ENCODE measurements around the gene GRIK1. TPM values are rescaled to one million over a fixed set of nuclear protein-coding genes. Genes with fewer than 3 reads are reported as not detected.

Gene GRIK1
- total RNA-seq, 1 donor from 2014 or later: not detected

GRCh38 chr21:29641635-29642550 is 297.9 kb downstream of the GRIK1 start:
- no peak for TF ChIP-seq CTCF (conservative IDR thresholded peaks at IDR 0.05; ENCODE audit: low read depth, low read length)
- DNase-seq (ENCODE audit: low read depth): no peak
- H3K4me3 ChIP-seq (ENCODE audit: low read depth, low read length): no peak overlapping the region

GRCh38 chr21:29641001-29641634 is 298.7 kb downstream of the GRIK1 start:
- no peak for TF ChIP-seq CTCF (conservative IDR thresholded peaks at IDR 0.05; ENCODE audit: low read depth, low read length)
- no peak for DNase-seq (ENCODE audit: low read depth)
- H3K4me3 ChIP-seq (ENCODE audit: low read depth, low read length): no peak overlapping the region

- no peak for TF ChIP-seq CTCF (conservative IDR thresholded peaks at IDR 0.05; ENCODE audit: low read depth, low read length)
- DNase-seq (ENCODE audit: low read depth): no peak
- no peak overlapping the region for H3K4me3 ChIP-seq (ENCODE audit: low read depth, low read length)
These were observed 299.7 kb downstream of the GRIK1 start for GRCh38 chr21:29640080-29640508.

- TF ChIP-seq CTCF (conservative IDR thresholded peaks at IDR 0.05; ENCODE audit: low read depth, low read length): no peak
- no peak overlapping the region for H3K4me3 ChIP-seq (ENCODE audit: low read depth, low read length)
- no peak for DNase-seq (ENCODE audit: low read depth)
These were observed 300.3 kb downstream of the GRIK1 start for GRCh38 chr21:29639366-29640079.

GRCh38 chr21:29638761-29639327 is 301.0 kb downstream of the GRIK1 start:
- H3K4me3 ChIP-seq (ENCODE audit: low read depth, low read length): no peak overlapping the region
- no peak for TF ChIP-seq CTCF (conservative IDR thresholded peaks at IDR 0.05; ENCODE audit: low read depth, low read length)
- DNase-seq (ENCODE audit: low read depth): no peak

GRCh38 chr21:29638138-29638537 is 301.7 kb downstream of the GRIK1 start:
- no peak for DNase-seq (ENCODE audit: low read depth)
- TF ChIP-seq CTCF (conservative IDR thresholded peaks at IDR 0.05; ENCODE audit: low read depth, low read length): no peak
- H3K4me3 ChIP-seq (ENCODE audit: low read depth, low read length): no peak overlapping the region

Data from epithelial cell of proximal tubule (primary cell).